Osteoblast (primary cell): ENCODE data around the gene NUMB. TPM values are rescaled to one million over a fixed set of nuclear protein-coding genes. Genes with fewer than 3 reads are reported as not detected.

Experiments
- DNase-seq: peaks from one replicate; pipeline ENCODE4 v3.0.0; 2011; ENCODE audit warnings: low spot score, mixed read lengths; ENCODE audit not compliant: insufficient read length; ENCODE audit errors: missing footprints
- H2AFZ ChIP-seq: 2 replicates; pipeline ENCODE4 v1.6.0; 2011; ENCODE audit warnings: mild to moderate bottlenecking, low read length
- H3K27ac ChIP-seq: 2 replicates; pipeline ENCODE4 v1.5.1; 2011; ENCODE audit warnings: mild to moderate bottlenecking, low read depth, low read length, moderate library complexity
- H3K27me3 ChIP-seq: 2 replicates; pipeline ENCODE4 v1.6.0; 2012; ENCODE audit warnings: mild to moderate bottlenecking, control low read depth, inconsistent platforms, low read length, moderate library complexity; ENCODE audit not compliant: insufficient read depth
- H3K36me3 ChIP-seq: 2 replicates; pipeline ENCODE4 v1.5.1; 2011; ENCODE audit warnings: mild to moderate bottlenecking, low read length, control low read depth, moderate library complexity; ENCODE audit not compliant: insufficient read depth
- H3K4me1 ChIP-seq: 2 replicates; pipeline ENCODE4 v1.5.1; 2011; ENCODE audit warnings: mild to moderate bottlenecking, low read length, control low read depth, moderate library complexity; ENCODE audit not compliant: insufficient read depth
- H3K4me2 ChIP-seq: 2 replicates; pipeline ENCODE4 v1.6.0; 2011; ENCODE audit warnings: mild to moderate bottlenecking, low read length; ENCODE audit not compliant: insufficient read depth
- H3K4me3 ChIP-seq: fragments of 200-600 bp; sonication (generic); 3 replicates; pipeline ENCODE4 v1.5.1; 2012; ENCODE audit warnings: mild to moderate bottlenecking, low read length, inconsistent platforms; ENCODE audit not compliant: insufficient read depth
- H3K79me2 ChIP-seq: 2 replicates; pipeline ENCODE4 v1.6.0; 2012; ENCODE audit warnings: mild to moderate bottlenecking, low read length, control low read depth, inconsistent platforms; ENCODE audit not compliant: insufficient read depth
- H3K9me3 ChIP-seq: 2 replicates; pipeline ENCODE4 v1.5.1; 2011; ENCODE audit warnings: low read depth, low read length, control low read depth
- H4K20me1 ChIP-seq: 2 replicates; pipeline ENCODE4 v1.6.0; 2012; ENCODE audit warnings: mild to moderate bottlenecking, low read length, control low read depth; ENCODE audit not compliant: insufficient read depth
- CTCF ChIP-seq: IDR thresholded peaks from 2 replicates; pipeline ENCODE4 v1.5.1; 2011; ENCODE audit warnings: mild to moderate bottlenecking, low read depth, low read length, moderate library complexity; ENCODE audit errors: extremely low read depth
- total RNA-seq: library from RNA; depleted of rRNA; stranded (reverse); fragments of >200 nt; gene quantifications from 2 replicates; pipeline ENCODE4 v1.2.3, GENCODE V29; 2012

Gene NUMB
- total RNA-seq, 1 donor, result 52.5 TPM

DNA sequence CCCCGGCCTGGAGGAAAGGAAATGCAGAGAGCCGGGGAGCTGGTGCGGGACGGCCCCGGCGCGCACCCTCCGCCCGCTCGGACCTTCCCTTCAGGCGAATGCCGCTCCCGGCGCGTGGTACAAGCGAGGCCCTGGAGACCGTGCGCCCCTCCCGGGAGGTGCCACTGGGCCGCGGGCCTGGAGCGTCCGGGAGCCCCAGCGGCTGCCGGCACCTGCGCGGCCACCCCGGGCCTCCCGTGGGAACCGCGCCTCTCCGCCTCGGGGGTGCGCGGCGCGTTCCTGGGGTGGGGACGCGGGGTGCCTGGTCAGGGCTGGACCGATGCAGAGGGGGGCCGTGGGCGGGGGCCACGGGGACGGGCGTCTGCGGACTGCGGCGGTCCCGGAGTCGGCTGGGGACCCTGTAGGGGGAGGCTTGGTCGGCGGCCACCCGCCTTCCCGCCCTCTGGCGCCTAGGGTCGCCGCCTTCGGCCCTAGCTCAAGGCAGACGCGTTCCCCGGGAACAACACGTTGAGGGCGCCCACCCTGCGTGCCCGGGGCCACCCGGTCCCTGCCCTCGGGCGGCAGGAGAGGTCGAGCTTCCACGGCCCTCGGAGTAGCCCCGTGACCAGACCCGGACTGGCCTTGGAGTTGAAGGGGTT is 220.4 kb downstream of the NUMB start:
- peaks cover 24% of the 10 kb centered on the region for H3K4me1 ChIP-seq
- H3K79me2 ChIP-seq, result no peaks in the 10 kb centered on the region
- no peaks in the 10 kb centered on the region for H3K9me3 ChIP-seq
- no peak for TF ChIP-seq CTCF
- H3K27me3 ChIP-seq, result peaks cover 68% of the 10 kb centered on the region
- H3K27ac ChIP-seq, result no peak overlapping the region
- peak overlapping the region; percentile 84 for H3K4me2 ChIP-seq
- peaks cover 11% of the 10 kb centered on the region for H4K20me1 ChIP-seq
- DNase-seq, result peak; percentile 78
- H3K4me3 ChIP-seq, result peak overlapping the region; percentile 64
- H3K36me3 ChIP-seq, result no peaks in the 10 kb centered on the region
- peak overlapping the region; percentile 80 for H2AFZ ChIP-seq

GRCh38 chr14:73237219-73237785 is 221.0 kb downstream of the NUMB start, which contains the start of gene PAPLN:
Gene PAPLN (plus strand): TSS chr14:73237506. CDS start chr14:73239779, 2,273 bp downstream.
- Histone ChIP-seq H3K27ac (no peak within 1 kb of the TSS), H3K4me3 (peak within 1 kb of the TSS; percentile 64)

GRCh38 chr14:73236752-73237218 is 221.6 kb downstream of the NUMB start:
- DNase-seq, result no peak
- no peak overlapping the region for H3K4me2 ChIP-seq

More at GRCh38 chr14:73237219-73237785, 221.0 kb downstream of the NUMB start, which contains the start of gene PAPLN:
- no peak for TF ChIP-seq CTCF
- peak; percentile 53 for DNase-seq
- peak within 1 kb of the TSS; percentile 80 for H2AFZ ChIP-seq
- H3K79me2 ChIP-seq, result no peaks in the 10 kb centered on the region
- no peaks in the 10 kb centered on the region for H3K36me3 ChIP-seq
- peaks cover 73% of the 10 kb centered on the region for H3K27me3 ChIP-seq
- peak within 1 kb of the TSS; percentile 84 for H3K4me2 ChIP-seq
- H3K4me1 ChIP-seq, result peaks cover 23% of the 10 kb centered on the region
- H3K9me3 ChIP-seq, result no peaks in the 10 kb centered on the region
- peaks cover 11% of the 10 kb centered on the region for H4K20me1 ChIP-seq

More at GRCh38 chr14:73236752-73237218, 221.6 kb downstream of the NUMB start:
- Histone ChIP-seq H3K27ac (no peak overlapping the region), H3K4me1 (peaks cover 20% of the 10 kb centered on the region), H2AFZ (no peak overlapping the region), H3K9me3 (no peaks in the 10 kb centered on the region), H3K36me3 (no peaks in the 10 kb centered on the region), H3K4me3 (no peak overlapping the region), H3K79me2 (no peaks in the 10 kb centered on the region), H4K20me1 (peaks cover 10% of the 10 kb centered on the region), H3K27me3 (peaks cover 78% of the 10 kb centered on the region)
- no peak for TF ChIP-seq CTCF
